HepG2 (cell line): ENCODE results near the gene ESYT2. TPM values are rescaled to one million over a fixed set of nuclear protein-coding genes. Genes with fewer than 3 reads are reported as not detected.

ENCODE experiments used
- AKAP8 ChIP-seq: sonication (generic); formaldehyde crosslinking; IDR thresholded peaks from 2 replicates; pipeline ENCODE4 v1.5.1; 2020; ENCODE audit warnings: mild to moderate bottlenecking, missing genetic modification reagents
- ARNT2 ChIP-seq: sonication (generic); formaldehyde crosslinking; IDR thresholded peaks from 2 replicates; pipeline ENCODE4 v1.8.0; 2022; ENCODE audit warnings: mild to moderate bottlenecking, low read depth, missing genetic modification reagents, moderate library complexity
- DMAP1 ChIP-seq: IDR thresholded peaks from 2 replicates; pipeline ENCODE4 v1.6.1; 2016
- HOXA3 ChIP-seq: sonication (generic); formaldehyde crosslinking; IDR thresholded peaks from 2 replicates; pipeline ENCODE4 v1.5.0; 2020; ENCODE audit warnings: missing genetic modification reagents
- MEIS2 ChIP-seq: sonication (generic); formaldehyde crosslinking; IDR thresholded peaks from 2 replicates; pipeline ENCODE4 v1.9.0; 2021; ENCODE audit warnings: mild to moderate bottlenecking, missing genetic modification reagents
- MTA1 ChIP-seq: sonication (generic); formaldehyde crosslinking; IDR thresholded peaks from 2 replicates; pipeline ENCODE4 v1.4.0; 2020; ENCODE audit warnings: missing genetic modification reagents, mild to moderate bottlenecking, borderline replicate concordance
- POLR2G ChIP-seq: fragments of 200-400 bp; formaldehyde crosslinking; IDR thresholded peaks from 2 replicates; pipeline ENCODE4 v1.6.1; 2018; ENCODE audit warnings: mild to moderate bottlenecking, low read depth, low read length, moderate library complexity
- RCOR2 ChIP-seq: IDR thresholded peaks from 2 replicates; pipeline ENCODE4 v1.6.1; 2016; ENCODE audit warnings: missing biosample characterization, missing genetic modification reagents
- RELA ChIP-seq: sonication (generic); formaldehyde crosslinking; IDR thresholded peaks from 2 replicates; pipeline ENCODE4 v1.4.0; 2020; ENCODE audit warnings: missing genetic modification reagents
- SAP130 ChIP-seq: IDR thresholded peaks from 2 replicates; pipeline ENCODE4 v1.6.1; 2016; ENCODE audit warnings: low read depth
- SRY ChIP-seq: sonication (generic); formaldehyde crosslinking; IDR thresholded peaks from 2 replicates; pipeline ENCODE4 v1.8.0; 2022; ENCODE audit warnings: mild to moderate bottlenecking, missing genetic modification reagents
- UBTF ChIP-seq: sonication (generic); formaldehyde crosslinking; IDR thresholded peaks from 2 replicates; pipeline ENCODE4 v1.4.0; 2020; ENCODE audit warnings: mild to moderate bottlenecking, missing genetic modification reagents
- ZBTB42 ChIP-seq: sonication (generic); formaldehyde crosslinking; IDR thresholded peaks from 2 replicates; pipeline ENCODE4 v1.5.0; 2020; ENCODE audit warnings: mild to moderate bottlenecking, missing genetic modification reagents
- ZFX ChIP-seq: sonication (generic); formaldehyde crosslinking; IDR thresholded peaks from 2 replicates; pipeline ENCODE4 v1.4.0; 2020; ENCODE audit warnings: mild to moderate bottlenecking, low read depth, missing genetic modification reagents, moderate library complexity
- ZMAT3 ChIP-seq: sonication (generic); formaldehyde crosslinking; conservative IDR thresholded peaks from 2 replicates; pipeline ENCODE4 v1.7.0; 2021; ENCODE audit warnings: missing genetic modification reagents
- ZNF430 ChIP-seq: sonication (generic); formaldehyde crosslinking; IDR thresholded peaks from 2 replicates; pipeline ENCODE4 v1.9.0; 2021; ENCODE audit warnings: mild to moderate bottlenecking, missing genetic modification reagents
- ZNF746 ChIP-seq: sonication (generic); formaldehyde crosslinking; IDR thresholded peaks from 2 replicates; pipeline ENCODE4 v1.8.0; 2022; ENCODE audit warnings: mild to moderate bottlenecking, missing genetic modification reagents
- ZNF777 ChIP-seq: sonication (generic); formaldehyde crosslinking; IDR thresholded peaks from 2 replicates; pipeline ENCODE4 v1.4.0; 2020; ENCODE audit warnings: missing genetic modification reagents
- polyA plus RNA-seq, 8 experiments: library from polyadenylated mRNA; depleted of rRNA in 3 of 8; stranded (reverse) in 7 of 8; unstranded in 1 of 8; fragments of >200 nt; fragmentation: Illumina TruSeq in 4 of 8; extraction: Trizol in 4 of 8; gene quantifications; 2 replicates each; pipeline versions ENCODE4 v1.2.1 to v1.2.3, GENCODE V29; 2011 to 2016; ENCODE audit warnings: low read depth in 4 of 8, missing spikeins in 1 of 8, mixed read lengths in 1 of 8; ENCODE audit not compliant: insufficient read depth in 1 of 8
- total RNA-seq, 5 experiments: library from RNA; depleted of rRNA; stranded (reverse); fragments of >200 nt; fragmentation: Illumina TruSeq; extraction: Trizol; gene quantifications; 2 replicates each; pipeline ENCODE4 v1.2.3, GENCODE V29; 2016; ENCODE audit warnings: low read depth in 1 of 5
- TF ChIP-seq, protein P1 (sequence below): sonication (generic); formaldehyde crosslinking; conservative IDR thresholded peaks from 2 replicates; pipeline ENCODE4 v1.4.0; 2020; ENCODE audit warnings: mild to moderate bottlenecking, missing genetic modification reagents, moderate library complexity
- TF ChIP-seq, protein P2 (sequence below): sonication (generic); formaldehyde crosslinking; IDR thresholded peaks from 2 replicates; pipeline ENCODE4 v1.5.1; 2020; ENCODE audit warnings: mild to moderate bottlenecking, missing genetic modification reagents, moderate library complexity

The ESYT2 gene
- total and polyA plus RNA-seq, 2 of the 13 experiments (the other 11 are each of a cell fraction or from before 2014, with no cell fraction given), result 28.5 to 37.3 TPM

GRCh38 chr7:158863611-158864506 lies 34.5 kb upstream of the ESYT2 start (continued):
- TF ChIP-seq, protein P1, sequence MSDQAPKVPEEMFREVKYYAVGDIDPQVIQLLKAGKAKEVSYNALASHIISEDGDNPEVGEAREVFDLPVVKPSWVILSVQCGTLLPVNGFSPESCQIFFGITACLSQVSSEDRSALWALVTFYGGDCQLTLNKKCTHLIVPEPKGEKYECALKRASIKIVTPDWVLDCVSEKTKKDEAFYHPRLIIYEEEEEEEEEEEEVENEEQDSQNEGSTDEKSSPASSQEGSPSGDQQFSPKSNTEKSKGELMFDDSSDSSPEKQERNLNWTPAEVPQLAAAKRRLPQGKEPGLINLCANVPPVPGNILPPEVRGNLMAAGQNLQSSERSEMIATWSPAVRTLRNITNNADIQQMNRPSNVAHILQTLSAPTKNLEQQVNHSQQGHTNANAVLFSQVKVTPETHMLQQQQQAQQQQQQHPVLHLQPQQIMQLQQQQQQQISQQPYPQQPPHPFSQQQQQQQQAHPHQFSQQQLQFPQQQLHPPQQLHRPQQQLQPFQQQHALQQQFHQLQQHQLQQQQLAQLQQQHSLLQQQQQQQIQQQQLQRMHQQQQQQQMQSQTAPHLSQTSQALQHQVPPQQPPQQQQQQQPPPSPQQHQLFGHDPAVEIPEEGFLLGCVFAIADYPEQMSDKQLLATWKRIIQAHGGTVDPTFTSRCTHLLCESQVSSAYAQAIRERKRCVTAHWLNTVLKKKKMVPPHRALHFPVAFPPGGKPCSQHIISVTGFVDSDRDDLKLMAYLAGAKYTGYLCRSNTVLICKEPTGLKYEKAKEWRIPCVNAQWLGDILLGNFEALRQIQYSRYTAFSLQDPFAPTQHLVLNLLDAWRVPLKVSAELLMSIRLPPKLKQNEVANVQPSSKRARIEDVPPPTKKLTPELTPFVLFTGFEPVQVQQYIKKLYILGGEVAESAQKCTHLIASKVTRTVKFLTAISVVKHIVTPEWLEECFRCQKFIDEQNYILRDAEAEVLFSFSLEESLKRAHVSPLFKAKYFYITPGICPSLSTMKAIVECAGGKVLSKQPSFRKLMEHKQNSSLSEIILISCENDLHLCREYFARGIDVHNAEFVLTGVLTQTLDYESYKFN (CRISPR knock-in tag), result 0 out of 2 replicates have a peak, but pooled peaks have one; percentile 26
- TF ChIP-seq, protein P2, sequence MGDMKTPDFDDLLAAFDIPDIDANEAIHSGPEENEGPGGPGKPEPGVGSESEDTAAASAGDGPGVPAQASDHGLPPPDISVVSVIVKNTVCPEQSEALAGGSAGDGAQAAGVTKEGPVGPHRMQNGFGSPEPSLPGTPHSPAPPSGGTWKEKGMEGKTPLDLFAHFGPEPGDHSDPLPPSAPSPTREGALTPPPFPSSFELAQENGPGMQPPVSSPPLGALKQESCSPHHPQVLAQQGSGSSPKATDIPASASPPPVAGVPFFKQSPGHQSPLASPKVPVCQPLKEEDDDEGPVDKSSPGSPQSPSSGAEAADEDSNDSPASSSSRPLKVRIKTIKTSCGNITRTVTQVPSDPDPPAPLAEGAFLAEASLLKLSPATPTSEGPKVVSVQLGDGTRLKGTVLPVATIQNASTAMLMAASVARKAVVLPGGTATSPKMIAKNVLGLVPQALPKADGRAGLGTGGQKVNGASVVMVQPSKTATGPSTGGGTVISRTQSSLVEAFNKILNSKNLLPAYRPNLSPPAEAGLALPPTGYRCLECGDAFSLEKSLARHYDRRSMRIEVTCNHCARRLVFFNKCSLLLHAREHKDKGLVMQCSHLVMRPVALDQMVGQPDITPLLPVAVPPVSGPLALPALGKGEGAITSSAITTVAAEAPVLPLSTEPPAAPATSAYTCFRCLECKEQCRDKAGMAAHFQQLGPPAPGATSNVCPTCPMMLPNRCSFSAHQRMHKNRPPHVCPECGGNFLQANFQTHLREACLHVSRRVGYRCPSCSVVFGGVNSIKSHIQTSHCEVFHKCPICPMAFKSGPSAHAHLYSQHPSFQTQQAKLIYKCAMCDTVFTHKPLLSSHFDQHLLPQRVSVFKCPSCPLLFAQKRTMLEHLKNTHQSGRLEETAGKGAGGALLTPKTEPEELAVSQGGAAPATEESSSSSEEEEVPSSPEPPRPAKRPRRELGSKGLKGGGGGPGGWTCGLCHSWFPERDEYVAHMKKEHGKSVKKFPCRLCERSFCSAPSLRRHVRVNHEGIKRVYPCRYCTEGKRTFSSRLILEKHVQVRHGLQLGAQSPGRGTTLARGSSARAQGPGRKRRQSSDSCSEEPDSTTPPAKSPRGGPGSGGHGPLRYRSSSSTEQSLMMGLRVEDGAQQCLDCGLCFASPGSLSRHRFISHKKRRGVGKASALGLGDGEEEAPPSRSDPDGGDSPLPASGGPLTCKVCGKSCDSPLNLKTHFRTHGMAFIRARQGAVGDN, result peak; percentile 75
- TF ChIP-seq UBTF (CRISPR knock-in tag), result no peak
- peak; percentile 14; the same call in 1 of the 2 replicates for TF ChIP-seq ZNF777 (CRISPR knock-in tag)
- TF ChIP-seq DMAP1 (CRISPR knock-in tag), result no peak
- TF ChIP-seq RELA (CRISPR knock-in tag), result no peak
- 0 out of 2 replicates have a peak, but pooled peaks have one; percentile 55 for TF ChIP-seq ZMAT3 (CRISPR knock-in tag)
- TF ChIP-seq ZFX (CRISPR knock-in tag), result peak; percentile 81
- peak; percentile 44 for TF ChIP-seq POLR2G
- peak; percentile 65; the same call in 1 of the 2 replicates for TF ChIP-seq HOXA3 (CRISPR knock-in tag)
- peak; percentile 29; the same call in 1 of the 2 replicates for TF ChIP-seq MTA1 (CRISPR knock-in tag)
- TF ChIP-seq ZNF746 (CRISPR knock-in tag), result peak; percentile 21; the same call in 1 of the 2 replicates
- TF ChIP-seq AKAP8, result 0 out of 2 replicates have a peak, but pooled peaks have one; percentile 39
- no peak for TF ChIP-seq RCOR2
- TF ChIP-seq MEIS2 (CRISPR knock-in tag), result 0 out of 2 replicates have a peak, but pooled peaks have one; percentile 20
- TF ChIP-seq SAP130, result peak; percentile 75; the same call in 1 of the 2 replicates
- 0 out of 2 replicates have a peak, but pooled peaks have one; percentile 21 for TF ChIP-seq ARNT2 (CRISPR knock-in tag)
- TF ChIP-seq ZBTB42 (CRISPR knock-in tag), result 0 out of 2 replicates have a peak, but pooled peaks have one; percentile 54
- peak; percentile 56; the same call in 1 of the 2 replicates for TF ChIP-seq ZNF430 (CRISPR knock-in tag)
- TF ChIP-seq SRY (CRISPR knock-in tag), result no peak
